ENCODE results near the gene NUMBL.
"Not testable (repeated sequence)": the region's sequence is repeated elsewhere in the genome, so short reads cannot be mapped to it uniquely, and the experiment has no call there.

NUMBL gene

GRCh38 chr19:40626918-40627317 lies 63.5 kb downstream of the NUMBL start:
- DNase-seq: no peak

- no peak for DNase-seq
These were observed 64.9 kb downstream of the NUMBL start for GRCh38 chr19:40625406-40626120.

- DNase-seq: not testable (repeated sequence)
These were observed 65.9 kb downstream of the NUMBL start for GRCh38 chr19:40624369-40625153.

- DNase-seq: no peak
These were observed 66.8 kb downstream of the NUMBL start for GRCh38 chr19:40623403-40624251.

GRCh38 chr19:40622773-40623075 lies 67.7 kb downstream of the NUMBL start:
- no peak for DNase-seq

- no peak for DNase-seq
These were observed 68.3 kb downstream of the NUMBL start for GRCh38 chr19:40621966-40622772.

GRCh38 chr19:40621283-40621682 lies 69.2 kb downstream of the NUMBL start:
- DNase-seq: no peak

GRCh38 chr19:40620161-40620485 lies 70.3 kb downstream of the NUMBL start:
- no peak for DNase-seq

GRCh38 chr19:40619333-40620160 lies 70.9 kb downstream of the NUMBL start:
- no peak for DNase-seq

GRCh38 chr19:40617961-40618360 lies 72.5 kb downstream of the NUMBL start:
- DNase-seq: no peak

- DNase-seq: no peak
These were observed 73.5 kb downstream of the NUMBL start for GRCh38 chr19:40616941-40617340.

- DNase-seq: no peak
These were observed 74.3 kb downstream of the NUMBL start for GRCh38 chr19:40616178-40616577.

All from CD4-positive, alpha-beta T cell treated with Interleukin-4 for 4 hours (primary cell).